SK-N-SH (cell line): Measurements from ENCODE around the gene CTNNA3.

Experiments
- EZH2phosphoT487 ChIP-seq: fragments of 200-600 bp; sonication (generic); IDR thresholded peaks from 2 replicates; pipeline ENCODE4 v1.6.1; 2017; ENCODE audit warnings: low read depth, mixed run types, mild to moderate bottlenecking, antibody characterized with exemption, moderate library complexity, borderline replicate concordance
- NRF1 ChIP-seq: IDR thresholded peaks from 2 replicates; pipeline ENCODE4 v1.6.1; 2012; ENCODE audit warnings: low read depth, mild to moderate bottlenecking, low read length
- RAD21 ChIP-seq: IDR thresholded peaks from 2 replicates; pipeline ENCODE4 v1.6.1; 2012; ENCODE audit warnings: mild to moderate bottlenecking, low read length
- TF ChIP-seq, protein P1 (sequence below): IDR thresholded peaks from 2 replicates; pipeline ENCODE4 v1.6.1; 2012; ENCODE audit warnings: mild to moderate bottlenecking, low read depth, low read length, moderate library complexity
- TF ChIP-seq, protein P2 (sequence below): fragments of 200-600 bp; sonication (generic); IDR thresholded peaks from 2 replicates; pipeline ENCODE4 v1.6.1; 2017; ENCODE audit warnings: antibody characterized with exemption, mild to moderate bottlenecking, moderate library complexity
- TF ChIP-seq, protein P3 (sequence below): IDR thresholded peaks from 2 replicates; pipeline ENCODE4 v1.4.0; 2012; ENCODE audit warnings: low read depth

DNA sequence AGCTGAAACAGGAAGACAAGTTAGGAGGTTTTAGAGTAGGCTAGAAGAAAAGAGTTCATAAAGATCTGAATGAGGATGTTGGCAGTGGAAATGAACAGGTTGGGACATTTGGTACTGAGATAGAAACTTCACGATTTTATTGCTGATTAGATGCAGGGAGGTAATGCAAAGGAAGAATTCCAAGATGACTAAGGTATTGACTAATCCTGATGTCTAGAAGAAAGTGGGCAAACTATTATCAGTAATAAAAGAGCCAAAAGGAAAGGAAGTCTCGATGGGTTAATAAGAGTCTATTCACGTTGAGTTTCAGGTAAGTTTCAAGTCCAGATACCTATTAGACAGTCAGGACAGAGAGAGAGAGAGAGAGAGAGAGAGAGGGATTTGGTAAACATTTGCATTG, 1401.5 kb downstream of the CTNNA3 start:
- TF ChIP-seq, protein P1, sequence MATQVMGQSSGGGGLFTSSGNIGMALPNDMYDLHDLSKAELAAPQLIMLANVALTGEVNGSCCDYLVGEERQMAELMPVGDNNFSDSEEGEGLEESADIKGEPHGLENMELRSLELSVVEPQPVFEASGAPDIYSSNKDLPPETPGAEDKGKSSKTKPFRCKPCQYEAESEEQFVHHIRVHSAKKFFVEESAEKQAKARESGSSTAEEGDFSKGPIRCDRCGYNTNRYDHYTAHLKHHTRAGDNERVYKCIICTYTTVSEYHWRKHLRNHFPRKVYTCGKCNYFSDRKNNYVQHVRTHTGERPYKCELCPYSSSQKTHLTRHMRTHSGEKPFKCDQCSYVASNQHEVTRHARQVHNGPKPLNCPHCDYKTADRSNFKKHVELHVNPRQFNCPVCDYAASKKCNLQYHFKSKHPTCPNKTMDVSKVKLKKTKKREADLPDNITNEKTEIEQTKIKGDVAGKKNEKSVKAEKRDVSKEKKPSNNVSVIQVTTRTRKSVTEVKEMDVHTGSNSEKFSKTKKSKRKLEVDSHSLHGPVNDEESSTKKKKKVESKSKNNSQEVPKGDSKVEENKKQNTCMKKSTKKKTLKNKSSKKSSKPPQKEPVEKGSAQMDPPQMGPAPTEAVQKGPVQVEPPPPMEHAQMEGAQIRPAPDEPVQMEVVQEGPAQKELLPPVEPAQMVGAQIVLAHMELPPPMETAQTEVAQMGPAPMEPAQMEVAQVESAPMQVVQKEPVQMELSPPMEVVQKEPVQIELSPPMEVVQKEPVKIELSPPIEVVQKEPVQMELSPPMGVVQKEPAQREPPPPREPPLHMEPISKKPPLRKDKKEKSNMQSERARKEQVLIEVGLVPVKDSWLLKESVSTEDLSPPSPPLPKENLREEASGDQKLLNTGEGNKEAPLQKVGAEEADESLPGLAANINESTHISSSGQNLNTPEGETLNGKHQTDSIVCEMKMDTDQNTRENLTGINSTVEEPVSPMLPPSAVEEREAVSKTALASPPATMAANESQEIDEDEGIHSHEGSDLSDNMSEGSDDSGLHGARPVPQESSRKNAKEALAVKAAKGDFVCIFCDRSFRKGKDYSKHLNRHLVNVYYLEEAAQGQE = no peak
- TF ChIP-seq EZH2phosphoT487 = no peak
- no peak for TF ChIP-seq NRF1
- TF ChIP-seq, protein P2, sequence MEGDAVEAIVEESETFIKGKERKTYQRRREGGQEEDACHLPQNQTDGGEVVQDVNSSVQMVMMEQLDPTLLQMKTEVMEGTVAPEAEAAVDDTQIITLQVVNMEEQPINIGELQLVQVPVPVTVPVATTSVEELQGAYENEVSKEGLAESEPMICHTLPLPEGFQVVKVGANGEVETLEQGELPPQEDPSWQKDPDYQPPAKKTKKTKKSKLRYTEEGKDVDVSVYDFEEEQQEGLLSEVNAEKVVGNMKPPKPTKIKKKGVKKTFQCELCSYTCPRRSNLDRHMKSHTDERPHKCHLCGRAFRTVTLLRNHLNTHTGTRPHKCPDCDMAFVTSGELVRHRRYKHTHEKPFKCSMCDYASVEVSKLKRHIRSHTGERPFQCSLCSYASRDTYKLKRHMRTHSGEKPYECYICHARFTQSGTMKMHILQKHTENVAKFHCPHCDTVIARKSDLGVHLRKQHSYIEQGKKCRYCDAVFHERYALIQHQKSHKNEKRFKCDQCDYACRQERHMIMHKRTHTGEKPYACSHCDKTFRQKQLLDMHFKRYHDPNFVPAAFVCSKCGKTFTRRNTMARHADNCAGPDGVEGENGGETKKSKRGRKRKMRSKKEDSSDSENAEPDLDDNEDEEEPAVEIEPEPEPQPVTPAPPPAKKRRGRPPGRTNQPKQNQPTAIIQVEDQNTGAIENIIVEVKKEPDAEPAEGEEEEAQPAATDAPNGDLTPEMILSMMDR = no peak
- TF ChIP-seq, protein P3, sequence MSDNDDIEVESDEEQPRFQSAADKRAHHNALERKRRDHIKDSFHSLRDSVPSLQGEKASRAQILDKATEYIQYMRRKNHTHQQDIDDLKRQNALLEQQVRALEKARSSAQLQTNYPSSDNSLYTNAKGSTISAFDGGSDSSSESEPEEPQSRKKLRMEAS = no peak
- TF ChIP-seq RAD21 = no peak
